Measurements from ENCODE around the gene MYH7. TPM values are rescaled to one million over a fixed set of nuclear protein-coding genes. Genes with fewer than 3 reads are reported as not detected.

Gene MYH7
- total and polyA plus RNA-seq, 2 of the 4 experiments (the other 2 are of a cell fraction): not detected

DNA sequence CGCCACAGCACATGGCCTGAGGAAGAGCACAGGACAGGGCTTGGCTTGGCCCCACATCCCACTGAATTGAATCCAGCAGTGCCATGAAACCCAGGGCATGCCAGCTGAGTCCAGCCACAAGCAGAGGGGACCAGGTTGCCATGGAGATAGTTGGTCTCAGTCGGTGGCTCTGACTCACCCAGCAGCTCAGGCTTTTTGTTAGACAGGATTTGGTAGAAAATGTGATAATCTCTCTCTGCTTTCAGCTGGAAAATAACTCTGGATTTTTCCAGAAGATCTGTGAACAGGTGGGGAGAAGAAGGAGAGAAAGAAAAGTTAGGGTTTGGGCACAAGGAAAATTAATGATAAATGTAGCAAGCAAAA is 4.8 kb downstream of the MYH7 start:
- Histone ChIP-seq H3K79me1 (ENCODE audit: low read depth in 1 of 2, low read length in 2 of 2) (no peaks in the 10 kb centered on the region), H2BK20ac (ENCODE audit: low read depth, low read length) (no peak overlapping the region), H3K36me3 (ENCODE audit: control insufficient read depth, insufficient read depth, low read length) (no peaks in the 10 kb centered on the region), H3K18ac (ENCODE audit: low read depth, low read length) (no peak overlapping the region), H4K91ac (ENCODE audit: insufficient read depth, low read depth, low read length) (no peak overlapping the region), H3K9me1 (ENCODE audit: insufficient read depth, low read length) (no peaks in the 10 kb centered on the region), H2AK9ac (replicated peaks; ENCODE audit: low read depth, low read length, poor library complexity) (no peak overlapping the region), H3K4me2 (ENCODE audit: low read depth, low read length) (no peak overlapping the region), H3K27me3 (ENCODE audit: control insufficient read depth, insufficient read depth, low read length) (peaks cover 6% of the 10 kb centered on the region; the same call in 1 of the 2 replicates), H4K8ac (ENCODE audit: low read depth in 2 of 2, low read length in 2 of 2) (no peak overlapping the region), H2AFZ (replicated peaks; ENCODE audit: low read length, poor library complexity) (no peak overlapping the region), H3K56ac (ENCODE audit: extremely low read depth, insufficient read depth, low read length) (no peak overlapping the region), H3K9ac (ENCODE audit: low read depth, low read length) (no peak overlapping the region), H2BK120ac (ENCODE audit: low read depth, low read length) (no peak overlapping the region), H3K4me1 (ENCODE audit: control insufficient read depth, insufficient read depth, low read length) (no peaks in the 10 kb centered on the region), H3K23ac (ENCODE audit: low read depth, low read length) (no peak overlapping the region), H4K20me1 (ENCODE audit: insufficient read depth, low read length) (no peaks in the 10 kb centered on the region), H2BK5ac (ENCODE audit: low read depth, low read length, poor library complexity, severe bottlenecking) (no peak overlapping the region), H3K9me3 (ENCODE audit: control insufficient read depth, insufficient read depth, low read length) (no peaks in the 10 kb centered on the region), H3K4ac (ENCODE audit: low read depth, low read length) (no peak overlapping the region), H2BK15ac (ENCODE audit: low read depth, low read length) (no peak overlapping the region), H3K27ac (ENCODE audit: insufficient read depth, low read length) (no peak overlapping the region), H3K4me3 (ENCODE audit: insufficient read depth, low read depth, low read length) (no peak overlapping the region), H2AK5ac (ENCODE audit: low read depth, low read length) (no peak overlapping the region), H4K5ac (ENCODE audit: low read depth, low read length) (no peak overlapping the region), H3K14ac (replicated peaks; ENCODE audit: low read depth, low read length) (no peak overlapping the region)
- CTCF ChIA-PET: no interaction called here
- BruUV-seq (replicated peaks): no TSS peak
- intact Hi-C loops (cut with micrococcal nuclease): no loop called here
- ATAC-seq (ENCODE audit: low read depth) (no peak), DNase-seq (no peak)
- TF ChIP-seq CEBPB (IDR thresholded peaks at IDR 0.05; ENCODE audit: low read depth, low read length) (no peak), FOS (IDR thresholded peaks at IDR 0.05; ENCODE audit: low read depth, low read length) (no peak), SMC3 (IDR thresholded peaks at IDR 0.05; ENCODE audit: low read depth, low read length) (no peak), USF2 (IDR thresholded peaks at IDR 0.05; ENCODE audit: low read depth, low read length) (no peak), BHLHE40 (IDR thresholded peaks at IDR 0.05; ENCODE audit: low read depth, low read length) (no peak), NFE2L2 (IDR thresholded peaks at IDR 0.05; ENCODE audit: low read depth, low read length) (no peak), POLR2A (IDR thresholded peaks at IDR 0.05; ENCODE audit: low read depth, low read length) (no peak), MAZ (IDR thresholded peaks at IDR 0.05; ENCODE audit: borderline replicate concordance, low read depth, low read length) (no peak), RFX5 (IDR thresholded peaks at IDR 0.05; ENCODE audit: low read depth, low read length) (no peak), RAD21 (IDR thresholded peaks at IDR 0.05; ENCODE audit: low read length) (no peak), MAFK (IDR thresholded peaks at IDR 0.05; ENCODE audit: low read depth, low read length) (no peak), MXI1 (IDR thresholded peaks at IDR 0.05; ENCODE audit: borderline replicate concordance, low read depth, low read length) (no peak), CHD1 (IDR thresholded peaks at IDR 0.05; ENCODE audit: low read depth, low read length) (no peak), RCOR1 (IDR thresholded peaks at IDR 0.05; ENCODE audit: insufficient replicate concordance, low read length) (no peak), ELK1 (IDR thresholded peaks at IDR 0.05; ENCODE audit: borderline replicate concordance, low read depth, low read length) (no peak)
- TF ChIP-seq, protein P1, sequence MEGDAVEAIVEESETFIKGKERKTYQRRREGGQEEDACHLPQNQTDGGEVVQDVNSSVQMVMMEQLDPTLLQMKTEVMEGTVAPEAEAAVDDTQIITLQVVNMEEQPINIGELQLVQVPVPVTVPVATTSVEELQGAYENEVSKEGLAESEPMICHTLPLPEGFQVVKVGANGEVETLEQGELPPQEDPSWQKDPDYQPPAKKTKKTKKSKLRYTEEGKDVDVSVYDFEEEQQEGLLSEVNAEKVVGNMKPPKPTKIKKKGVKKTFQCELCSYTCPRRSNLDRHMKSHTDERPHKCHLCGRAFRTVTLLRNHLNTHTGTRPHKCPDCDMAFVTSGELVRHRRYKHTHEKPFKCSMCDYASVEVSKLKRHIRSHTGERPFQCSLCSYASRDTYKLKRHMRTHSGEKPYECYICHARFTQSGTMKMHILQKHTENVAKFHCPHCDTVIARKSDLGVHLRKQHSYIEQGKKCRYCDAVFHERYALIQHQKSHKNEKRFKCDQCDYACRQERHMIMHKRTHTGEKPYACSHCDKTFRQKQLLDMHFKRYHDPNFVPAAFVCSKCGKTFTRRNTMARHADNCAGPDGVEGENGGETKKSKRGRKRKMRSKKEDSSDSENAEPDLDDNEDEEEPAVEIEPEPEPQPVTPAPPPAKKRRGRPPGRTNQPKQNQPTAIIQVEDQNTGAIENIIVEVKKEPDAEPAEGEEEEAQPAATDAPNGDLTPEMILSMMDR (conservative IDR thresholded peaks at IDR 0.05; ENCODE audit: low read depth, low read length): no peak
- POLR2A ChIA-PET (ENCODE audit: unreplicated experiment): no interaction called here
- dilution Hi-C loops (cut with HindIII; ENCODE audit: low sequenced_read_pairs, unreplicated experiment): no loop called here
- no CpG with 5 or more reads among the region's 2 CpGs for WGBS, 2 experiments (ENCODE audit: extremely low coverage in 2 of 2, insufficient read length in 1 of 2)
- in situ Hi-C loops (cut with MboI; ENCODE audit: low sequenced_read_pairs): no loop called here
